Measurements from ENCODE around the gene HEATR5A. TPM values are rescaled to one million over a fixed set of nuclear protein-coding genes. Genes with fewer than 3 reads are reported as not detected.

The HEATR5A gene
- polyA plus RNA-seq, 3 donors = 13.1 to 21.0 (median 16.8) TPM

- DNase-seq = peak; percentile 37 to 65 (median 54)
- Mint-ChIP-seq H3K27ac (peak overlapping the region; percentile 85 to 97 (median 93)), H3K27me3 (ENCODE audit: low read depth in 3 of 3) (peaks cover 0 to 5% (median 0%) of the 10 kb centered on the region in 3 donors), H3K4me1 (peaks cover 44% of the 10 kb centered on the region), H3K36me3 (peaks cover 0 to 5% of the 10 kb centered on the region in 2 donors), H3K4me3 (peak overlapping the region; percentile 72 to 84), H3K9me3 (no peaks in the 10 kb centered on the region)
- Histone ChIP-seq H3K79me2 (ENCODE audit: insufficient read depth, low read length) (peaks cover 81% of the 10 kb centered on the region), H3K36me3 (replicated peaks in 1 of 2; ENCODE audit: control insufficient read depth in 1 of 2, insufficient read depth in 2 of 2, low read length in 2 of 2) (no peaks in the 10 kb centered on the region), H3K9ac (ENCODE audit: insufficient read depth, low read length, poor library complexity, severe bottlenecking) (peak overlapping the region; percentile 39), H2AFZ (ENCODE audit: insufficient read depth, low read depth, low read length, poor library complexity, severe bottlenecking) (peak overlapping the region; percentile 42), H3K4me2 (replicated peaks; ENCODE audit: extremely low read depth, low read length, poor library complexity, severe bottlenecking) (peak overlapping the region; percentile 77), H3K27me3 (ENCODE audit: control insufficient read depth in 2 of 2, insufficient read depth in 2 of 2, low read length in 2 of 2) (no peaks in the 10 kb centered on the region), H3K27ac (ENCODE audit: low read depth in 1 of 2, low read length in 2 of 2) (peak overlapping the region in 1 of 2 donors; percentile 81), H3K9me3 (replicated peaks in 1 of 2; ENCODE audit: control insufficient read depth in 1 of 2, insufficient read depth in 1 of 2, low read length in 2 of 2) (no peaks in the 10 kb centered on the region), H4K20me1 (ENCODE audit: insufficient read depth, low read length) (peaks cover 2% of the 10 kb centered on the region), H3K4me3 (replicated peaks in 1 of 3; ENCODE audit: low read depth in 2 of 3, low read length in 3 of 3) (peak overlapping the region; percentile 23 to 66 (median 38)), H3K4me1 (ENCODE audit: control insufficient read depth in 1 of 2, insufficient read depth in 2 of 2, low read length in 2 of 2) (peaks cover 31 to 56% of the 10 kb centered on the region in 2 donors)
- WGBS (ENCODE audit: insufficient coverage) = 0% methylated on average over 2 of the region's 3 CpGs
- TF ChIP-seq, protein P1, sequence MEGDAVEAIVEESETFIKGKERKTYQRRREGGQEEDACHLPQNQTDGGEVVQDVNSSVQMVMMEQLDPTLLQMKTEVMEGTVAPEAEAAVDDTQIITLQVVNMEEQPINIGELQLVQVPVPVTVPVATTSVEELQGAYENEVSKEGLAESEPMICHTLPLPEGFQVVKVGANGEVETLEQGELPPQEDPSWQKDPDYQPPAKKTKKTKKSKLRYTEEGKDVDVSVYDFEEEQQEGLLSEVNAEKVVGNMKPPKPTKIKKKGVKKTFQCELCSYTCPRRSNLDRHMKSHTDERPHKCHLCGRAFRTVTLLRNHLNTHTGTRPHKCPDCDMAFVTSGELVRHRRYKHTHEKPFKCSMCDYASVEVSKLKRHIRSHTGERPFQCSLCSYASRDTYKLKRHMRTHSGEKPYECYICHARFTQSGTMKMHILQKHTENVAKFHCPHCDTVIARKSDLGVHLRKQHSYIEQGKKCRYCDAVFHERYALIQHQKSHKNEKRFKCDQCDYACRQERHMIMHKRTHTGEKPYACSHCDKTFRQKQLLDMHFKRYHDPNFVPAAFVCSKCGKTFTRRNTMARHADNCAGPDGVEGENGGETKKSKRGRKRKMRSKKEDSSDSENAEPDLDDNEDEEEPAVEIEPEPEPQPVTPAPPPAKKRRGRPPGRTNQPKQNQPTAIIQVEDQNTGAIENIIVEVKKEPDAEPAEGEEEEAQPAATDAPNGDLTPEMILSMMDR (IDR thresholded peaks at IDR 0.05) = no peak
- intact Hi-C loops (cut with micrococcal nuclease) = no loop called here
Observed at GRCh38 chr14:31410048-31410650, 10.2 kb downstream of the HEATR5A start.

DNA sequence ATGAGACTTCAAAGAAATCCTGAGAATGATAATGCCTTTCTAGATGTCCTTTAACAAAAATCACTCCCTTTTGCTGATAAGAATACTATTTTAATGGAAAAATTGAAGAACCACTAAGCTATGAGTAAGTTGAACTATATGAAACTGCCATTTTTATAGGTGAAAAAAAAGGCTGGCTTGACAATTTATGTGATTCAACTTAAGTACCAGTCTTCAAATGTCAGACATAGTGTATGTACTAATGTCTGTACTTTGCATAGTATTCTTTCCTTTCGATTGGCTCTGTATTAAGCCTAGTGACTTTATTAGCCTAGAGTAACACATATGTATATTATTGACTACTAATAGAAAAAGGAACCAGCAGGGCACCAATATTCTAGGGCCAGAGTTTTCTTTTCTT, 11.9 kb downstream of the HEATR5A start:
- no peak overlapping the region for H3K4me3 ChIP-seq (replicated peaks in 1 of 3; ENCODE audit: low read depth in 2 of 3, low read length in 3 of 3)
- H4K20me1 ChIP-seq (ENCODE audit: insufficient read depth, low read length) = peaks cover 10% of the 10 kb centered on the region
- intact Hi-C loops (cut with micrococcal nuclease) = no loop called here
- peaks cover 5 to 13% of the 10 kb centered on the region in 2 donors for H3K36me3 Mint-ChIP-seq
- peaks cover 23 to 39% of the 10 kb centered on the region in 2 donors for H3K4me1 ChIP-seq (ENCODE audit: control insufficient read depth in 1 of 2, insufficient read depth in 2 of 2, low read length in 2 of 2)
- no peak for DNase-seq
- H3K9me3 ChIP-seq (replicated peaks in 1 of 2; ENCODE audit: control insufficient read depth in 1 of 2, insufficient read depth in 1 of 2, low read length in 2 of 2) = no peaks in the 10 kb centered on the region
- H3K27ac ChIP-seq (ENCODE audit: low read depth in 1 of 2, low read length in 2 of 2) = no peak overlapping the region
- peaks cover 81% of the 10 kb centered on the region for H3K79me2 ChIP-seq (ENCODE audit: insufficient read depth, low read length)
- H3K27ac Mint-ChIP-seq = peak overlapping the region in 2 of 7 donors; percentile 10 to 59
- TF ChIP-seq, protein P1 (IDR thresholded peaks at IDR 0.05) = no peak
- no peaks in the 10 kb centered on the region for H3K27me3 ChIP-seq (ENCODE audit: control insufficient read depth in 2 of 2, insufficient read depth in 2 of 2, low read length in 2 of 2)
- H3K9me3 Mint-ChIP-seq = no peaks in the 10 kb centered on the region
- peaks cover 31% of the 10 kb centered on the region for H3K4me1 Mint-ChIP-seq
- peaks cover 0 to 2% (median 0%) of the 10 kb centered on the region in 3 donors for H3K27me3 Mint-ChIP-seq (ENCODE audit: low read depth in 3 of 3)
- H3K36me3 ChIP-seq (replicated peaks in 1 of 2; ENCODE audit: control insufficient read depth in 1 of 2, insufficient read depth in 2 of 2, low read length in 2 of 2) = peaks cover 0 to 7% of the 10 kb centered on the region in 2 donors
- no CpG with 5 or more reads among the region's 1 CpG for WGBS (ENCODE audit: insufficient coverage)
- H3K9ac ChIP-seq (ENCODE audit: insufficient read depth, low read length, poor library complexity, severe bottlenecking) = no peak overlapping the region
- no peak overlapping the region for H3K4me3 Mint-ChIP-seq
- no peak overlapping the region for H3K4me2 ChIP-seq (replicated peaks; ENCODE audit: extremely low read depth, low read length, poor library complexity, severe bottlenecking)
- no peak overlapping the region for H2AFZ ChIP-seq (ENCODE audit: insufficient read depth, low read depth, low read length, poor library complexity, severe bottlenecking)

Data from CD14-positive monocyte (primary cell).